CD4-positive, alpha-beta T cell (primary cell): ENCODE measurements around the gene SEMA6B. TPM values are rescaled to one million over a fixed set of nuclear protein-coding genes. Genes with fewer than 3 reads are reported as not detected.

ENCODE experiments used
- ATAC-seq: fragments of 200-7000 bp; cut with Tn5 transposase; one replicate; pipeline ENCODE4 v1.10.0; 2022; ENCODE audit warnings: mild to moderate bottlenecking; ENCODE audit not compliant: poor library complexity
- CTCF ChIA-PET: fragments of 350-600 bp; sonication (Branson Sonifier 250); formaldehyde crosslinking; loops from one replicate; lab custom pipeline; 2021; ENCODE audit warnings: antibody characterized with exemption, inconsistent platforms; lab: Charles Lee
- POLR2A ChIA-PET: fragments of 350-600 bp; sonication (Branson Sonifier 250); formaldehyde crosslinking; loops from one replicate; lab custom pipeline; 2021; ENCODE audit warnings: antibody characterized with exemption, inconsistent platforms; lab: Charles Lee
- DNase-seq, 14 experiments: peaks; one replicate each; pipeline ENCODE4 v3.0.0-alpha.2; 2013 to 2020; ENCODE audit warnings: mixed read lengths in 2 of 14
- H3K27ac ChIP-seq, 2 donors: one replicate each; pipeline versions ENCODE4 v1.5.1 to v1.7.0; 2013; ENCODE audit warnings: low read length in 2 of 2, low read depth in 1 of 2, mild to moderate bottlenecking in 1 of 2
- H3K27me3 ChIP-seq, 2 experiments: 1 replicate in 1 of 2; 2 replicates in 1 of 2; pipeline versions ENCODE4 v1.6.1 to v1.7.0; 2013; ENCODE audit warnings: low read length in 2 of 2, control low read depth in 1 of 2, mild to moderate bottlenecking in 1 of 2, moderate library complexity in 1 of 2; ENCODE audit not compliant: insufficient read depth in 2 of 2, control insufficient read depth in 1 of 2
- H3K36me3 ChIP-seq: one replicate; pipeline ENCODE4 v1.6.1; 2013; ENCODE audit warnings: low read length, control low read depth; ENCODE audit not compliant: insufficient read depth
- H3K4me1 ChIP-seq: one replicate; pipeline ENCODE4 v1.6.1; 2013; ENCODE audit warnings: low read length, control low read depth; ENCODE audit not compliant: insufficient read depth
- H3K4me3 ChIP-seq: one replicate; pipeline ENCODE4 v1.5.1; 2013; ENCODE audit warnings: mild to moderate bottlenecking, low read length, moderate library complexity
- H3K9me3 ChIP-seq, 2 experiments: 1 replicate in 1 of 2; 2 replicates in 1 of 2; pipeline versions ENCODE4 v1.6.1 to v1.7.0; 2013; ENCODE audit warnings: low read length in 2 of 2, mild to moderate bottlenecking in 2 of 2, control low read depth in 1 of 2, moderate library complexity in 1 of 2; ENCODE audit not compliant: control insufficient read depth in 1 of 2, insufficient read depth in 1 of 2
- H3K27ac Mint-ChIP-seq: one replicate; pipeline ENCODE4 v1.8.0; 2020; ENCODE audit warnings: mixed read lengths
- H3K27me3 Mint-ChIP-seq: one replicate; pipeline ENCODE4 v1.8.0; 2021; ENCODE audit warnings: mixed read lengths
- H3K36me3 Mint-ChIP-seq: one replicate; pipeline ENCODE4 v1.8.0; 2021; ENCODE audit warnings: low read depth, mixed read lengths
- H3K4me1 Mint-ChIP-seq: one replicate; pipeline ENCODE4 v1.8.0; 2021; ENCODE audit warnings: low read depth, mixed read lengths
- H3K4me3 Mint-ChIP-seq: one replicate; pipeline ENCODE4 v1.8.0; 2020; ENCODE audit warnings: mild to moderate bottlenecking, mixed read lengths
- H3K9me3 Mint-ChIP-seq: one replicate; pipeline ENCODE4 v1.8.0; 2020; ENCODE audit warnings: mixed read lengths
- intact Hi-C, 2 experiments: fragments of 100-400 bp; cut with DNase I in 1 of 2; cut with micrococcal nuclease in 1 of 2; formaldehyde crosslinking; loops; one replicate each; pipeline versions ENCODE4 v1.15.1 to v1.9.0; 2023 to 2025; cut with DNase I, micrococcal nuclease
- total RNA-seq, 174 experiments: library from RNA in 2 of 174; stranded (reverse) in 2 of 174; gene quantifications; one replicate each; pipeline ENCODE4 v1.2.3 and lab custom pipeline; 2021 to 2026
- TF ChIP-seq, protein P1 (sequence below): fragments of 200-600 bp; IDR thresholded peaks from one replicate; pipeline ENCODE4 v1.8.0; 2022; ENCODE audit warnings: antibody characterized with exemption, mild to moderate bottlenecking

Gene SEMA6B
- total RNA-seq, 2 experiments from 2014 or later: 0.14 to 0.17 TPM

DNA sequence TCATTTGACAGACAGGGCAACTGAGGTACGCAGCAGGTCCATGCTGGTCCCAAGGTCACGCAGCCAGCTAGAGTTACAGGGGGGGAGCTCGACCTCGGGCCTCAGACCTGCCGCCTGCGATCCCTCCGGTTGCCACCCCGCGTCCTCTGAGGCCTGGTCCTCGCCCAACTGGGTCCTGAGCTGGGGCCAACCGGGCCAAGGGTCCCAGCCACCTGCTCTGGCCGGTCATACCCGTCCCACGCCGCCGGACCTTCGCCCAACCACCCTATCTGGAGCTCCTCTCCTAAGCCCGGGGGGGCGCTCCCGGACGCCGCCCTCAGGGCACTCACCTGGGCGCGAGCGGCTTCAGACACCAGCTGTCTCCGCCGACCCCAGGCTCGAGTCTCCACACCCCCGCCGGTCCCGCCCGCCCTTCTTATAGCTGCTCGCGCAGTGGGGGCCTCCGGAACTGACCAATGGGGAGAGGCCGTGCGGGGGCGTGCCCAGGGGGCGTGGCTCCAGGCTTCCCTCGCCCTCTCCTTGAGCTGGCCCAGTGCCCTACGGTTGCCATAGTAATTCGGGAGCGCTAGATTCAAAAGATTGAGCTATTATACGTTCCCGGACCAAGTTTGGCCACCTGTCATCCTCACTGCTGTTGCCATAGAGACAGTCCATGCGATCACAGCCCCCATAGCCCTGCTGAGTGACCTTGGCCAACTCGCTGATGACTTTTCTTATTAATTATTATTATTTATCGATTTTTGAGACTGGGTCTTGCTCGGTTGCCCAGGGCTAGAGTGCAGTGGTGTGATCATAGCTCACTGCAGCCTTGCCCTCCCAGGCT, 24.4 kb downstream of the SEMA6B start, which contains the start of gene PLIN5:
Gene PLIN5 (minus strand): TSS at position 389 of the 823 bp plus-strand sequence. CDS start 1,150 bp downstream, outside the sequence.
- Mint-ChIP-seq H3K4me1 (no peaks in the 10 kb centered on the region), H3K4me3 (no peak within 1 kb of the TSS), H3K36me3 (no peaks in the 10 kb centered on the region), H3K9me3 (no peaks in the 10 kb centered on the region), H3K27ac (no peak within 1 kb of the TSS), H3K27me3 (peaks cover 31% of the 10 kb centered on the region)
- H3K36me3 ChIP-seq: no peaks in the 10 kb centered on the region
- ATAC-seq: peak; percentile 37
- peaks cover 16% of the 10 kb centered on the region for H3K4me1 ChIP-seq
- ChIA-PET CTCF (interaction anchor here (1.2 to 2.4 kb wide), 2 partner anchors 10 to 12 kb away, joined by 3 to 6 read pairs; no protein-coding TSS in a partner anchor), POLR2A (interaction anchor here (1.2 kb wide), 1 partner anchor 10 kb away, joined by 3 read pairs; no protein-coding TSS in a partner anchor)
- H3K9me3 ChIP-seq: peaks cover 0 to 18% of the 10 kb centered on the region in 2 experiments
- peaks cover 18 to 28% of the 10 kb centered on the region in 2 experiments for H3K27me3 ChIP-seq
- no peak within 1 kb of the TSS for H3K27ac ChIP-seq
- TF ChIP-seq, protein P1, sequence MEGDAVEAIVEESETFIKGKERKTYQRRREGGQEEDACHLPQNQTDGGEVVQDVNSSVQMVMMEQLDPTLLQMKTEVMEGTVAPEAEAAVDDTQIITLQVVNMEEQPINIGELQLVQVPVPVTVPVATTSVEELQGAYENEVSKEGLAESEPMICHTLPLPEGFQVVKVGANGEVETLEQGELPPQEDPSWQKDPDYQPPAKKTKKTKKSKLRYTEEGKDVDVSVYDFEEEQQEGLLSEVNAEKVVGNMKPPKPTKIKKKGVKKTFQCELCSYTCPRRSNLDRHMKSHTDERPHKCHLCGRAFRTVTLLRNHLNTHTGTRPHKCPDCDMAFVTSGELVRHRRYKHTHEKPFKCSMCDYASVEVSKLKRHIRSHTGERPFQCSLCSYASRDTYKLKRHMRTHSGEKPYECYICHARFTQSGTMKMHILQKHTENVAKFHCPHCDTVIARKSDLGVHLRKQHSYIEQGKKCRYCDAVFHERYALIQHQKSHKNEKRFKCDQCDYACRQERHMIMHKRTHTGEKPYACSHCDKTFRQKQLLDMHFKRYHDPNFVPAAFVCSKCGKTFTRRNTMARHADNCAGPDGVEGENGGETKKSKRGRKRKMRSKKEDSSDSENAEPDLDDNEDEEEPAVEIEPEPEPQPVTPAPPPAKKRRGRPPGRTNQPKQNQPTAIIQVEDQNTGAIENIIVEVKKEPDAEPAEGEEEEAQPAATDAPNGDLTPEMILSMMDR: no peak
- H3K4me3 ChIP-seq: peak within 1 kb of the TSS; percentile 7
- peak in 11 of 14 experiments; percentile 5 to 60 (median 31) for DNase-seq
- intact Hi-C loops: no loop called here

DNA sequence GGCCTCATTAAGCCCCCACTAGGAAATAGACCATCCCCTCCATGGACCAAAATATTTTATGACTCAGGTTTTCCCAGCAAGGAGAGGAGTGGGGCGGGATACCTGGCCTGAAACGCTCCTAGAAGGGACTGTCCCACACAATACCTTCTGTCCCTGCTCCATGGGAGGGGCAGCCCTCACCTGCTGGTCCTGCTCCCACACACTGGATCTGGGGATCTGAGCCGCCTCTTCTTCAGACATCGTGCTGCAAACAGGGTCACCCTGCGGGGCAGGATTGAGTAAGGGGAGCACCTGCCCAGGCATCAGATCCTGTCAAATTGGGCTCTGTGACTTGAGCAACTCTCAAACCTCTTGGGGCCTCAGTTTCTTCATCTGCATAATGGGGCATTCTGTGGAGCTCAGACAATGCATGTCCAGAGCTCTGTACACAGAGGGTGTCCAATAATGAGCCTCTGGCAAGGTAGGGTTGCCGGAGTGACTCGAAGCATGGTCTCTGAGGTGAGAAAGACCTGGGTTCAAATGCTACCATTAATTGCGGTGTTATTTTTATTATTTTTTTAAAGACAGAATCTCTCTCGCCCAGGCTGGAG, 25.6 kb downstream of the SEMA6B start:
- Mint-ChIP-seq H3K4me3 (no peak overlapping the region), H3K9me3 (no peaks in the 10 kb centered on the region), H3K36me3 (no peaks in the 10 kb centered on the region), H3K27ac (no peak overlapping the region), H3K27me3 (peaks cover 19% of the 10 kb centered on the region), H3K4me1 (no peaks in the 10 kb centered on the region)
- H3K4me1 ChIP-seq: peaks cover 11% of the 10 kb centered on the region
- H3K4me3 ChIP-seq: no peak overlapping the region
- ATAC-seq: no peak
- no peak overlapping the region for H3K27ac ChIP-seq
- peaks cover 13 to 19% of the 10 kb centered on the region in 2 experiments for H3K27me3 ChIP-seq
- intact Hi-C loops: no loop called here
- POLR2A ChIA-PET: no interaction called here
- H3K36me3 ChIP-seq: no peaks in the 10 kb centered on the region
- TF ChIP-seq, protein P1: no peak
- CTCF ChIA-PET: interaction anchor here (2.4 kb wide), 1 partner anchor 8 kb away, joined by 6 read pairs; no protein-coding TSS in a partner anchor
- no peak for DNase-seq
- H3K9me3 ChIP-seq: peaks cover 0 to 10% of the 10 kb centered on the region in 2 experiments

DNA sequence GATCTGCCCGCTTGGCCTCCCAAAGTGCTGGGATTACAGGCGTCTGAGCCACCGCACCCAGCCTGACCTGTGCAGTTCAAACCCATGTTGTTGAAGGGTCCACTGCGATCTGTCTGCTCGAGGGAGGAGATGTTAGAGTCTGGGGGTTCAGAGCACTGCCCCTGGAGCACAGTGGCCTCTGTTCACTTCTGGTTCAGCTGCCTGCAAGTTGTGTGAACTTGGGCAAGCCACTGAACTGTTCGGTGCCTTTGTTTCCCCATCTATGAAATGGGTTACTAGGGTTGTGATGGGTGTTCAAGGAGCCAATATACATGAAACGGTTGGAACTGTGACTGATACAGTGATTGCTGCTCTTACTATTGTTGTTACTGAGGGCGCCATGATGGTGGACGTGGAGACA, 26.1 kb downstream of the SEMA6B start:
- Histone ChIP-seq H3K9me3 (peaks cover 0 to 6% of the 10 kb centered on the region in 2 experiments), H3K36me3 (no peaks in the 10 kb centered on the region), H3K4me3 (no peak overlapping the region), H3K27ac (no peak overlapping the region), H3K27me3 (peaks cover 13 to 19% of the 10 kb centered on the region in 2 experiments), H3K4me1 (peaks cover 11% of the 10 kb centered on the region)
- Mint-ChIP-seq H3K4me3 (no peak overlapping the region), H3K27me3 (peaks cover 15% of the 10 kb centered on the region), H3K4me1 (no peaks in the 10 kb centered on the region), H3K27ac (no peak overlapping the region), H3K36me3 (no peaks in the 10 kb centered on the region), H3K9me3 (no peaks in the 10 kb centered on the region)
- DNase-seq (no peak), ATAC-seq (no peak)
- intact Hi-C loops: no loop called here
- ChIA-PET CTCF (no interaction called here), POLR2A (no interaction called here)
- TF ChIP-seq, protein P1: no peak
